NCI-H2081 (cell line): ENCODE results near the gene FEV.

Source experiments
- DNase-seq, 2 experiments: peaks; one replicate each; lab custom pipeline; 2025; lab: John Stamatoyannopoulos, UW

FEV gene

GRCh38 chr2:219017201-219017931 lies 32.4 kb upstream of the FEV start:
- no peak for DNase-seq

DNA sequence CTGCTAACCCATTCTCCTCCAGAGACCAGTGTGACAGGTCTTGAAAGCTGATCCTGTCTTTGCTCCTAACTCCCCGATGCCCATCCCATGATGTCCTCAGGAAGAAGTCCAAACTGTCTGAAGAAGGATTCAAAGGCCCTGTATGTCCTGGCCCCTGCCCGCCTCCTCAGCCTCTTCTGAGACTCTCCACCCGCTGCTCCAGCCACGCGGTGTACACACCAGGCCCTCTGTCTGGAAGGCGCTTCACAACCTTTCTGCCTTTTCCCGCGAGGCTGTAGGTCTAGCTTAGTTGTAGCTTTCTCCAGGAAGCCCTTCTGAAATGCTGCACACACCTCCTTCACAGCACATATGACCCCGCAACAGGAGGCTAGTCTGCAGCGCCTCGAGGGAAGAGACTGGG lies 31.7 kb upstream of the FEV start:
- DNase-seq: no peak

GRCh38 chr2:219010873-219011272 lies 25.9 kb upstream of the FEV start:
- DNase-seq: no peak

DNA sequence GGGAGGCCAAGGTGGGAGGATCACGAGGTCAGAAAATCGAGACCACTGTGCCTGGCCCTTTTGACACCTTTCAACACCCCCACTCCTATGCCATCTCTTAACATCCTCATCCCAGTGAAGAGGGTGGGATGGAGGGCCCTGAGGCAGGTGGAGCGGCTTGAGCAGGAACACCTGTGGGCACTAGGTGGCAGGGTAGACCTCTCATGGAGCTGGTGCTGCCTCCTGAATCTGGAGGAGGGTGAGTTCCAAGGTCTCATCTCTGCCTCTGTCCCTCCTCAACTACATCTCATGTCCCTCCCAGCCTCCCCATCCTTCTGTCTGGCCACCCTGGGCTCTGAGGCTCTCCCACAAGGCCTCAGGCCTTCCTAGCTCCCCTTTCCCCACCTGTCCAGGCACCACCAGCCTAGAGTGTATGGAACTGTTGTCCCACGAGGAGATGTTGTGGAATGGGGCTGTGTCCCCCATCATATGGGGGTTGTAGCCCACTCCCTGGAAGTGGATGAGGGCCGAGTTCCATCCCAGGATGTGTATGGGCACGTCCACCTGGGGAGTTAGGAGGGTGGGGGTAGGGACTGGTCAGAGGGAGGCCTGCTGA lies 25.3 kb upstream of the FEV start:
- peak; percentile 15 to 48 for DNase-seq

GRCh38 chr2:219009294-219009693 lies 24.3 kb upstream of the FEV start:
- DNase-seq: no peak

GRCh38 chr2:219003979-219004378 lies 19.0 kb upstream of the FEV start:
- no peak for DNase-seq

GRCh38 chr2:219003267-219003634 lies 18.3 kb upstream of the FEV start:
- no peak for DNase-seq

DNA sequence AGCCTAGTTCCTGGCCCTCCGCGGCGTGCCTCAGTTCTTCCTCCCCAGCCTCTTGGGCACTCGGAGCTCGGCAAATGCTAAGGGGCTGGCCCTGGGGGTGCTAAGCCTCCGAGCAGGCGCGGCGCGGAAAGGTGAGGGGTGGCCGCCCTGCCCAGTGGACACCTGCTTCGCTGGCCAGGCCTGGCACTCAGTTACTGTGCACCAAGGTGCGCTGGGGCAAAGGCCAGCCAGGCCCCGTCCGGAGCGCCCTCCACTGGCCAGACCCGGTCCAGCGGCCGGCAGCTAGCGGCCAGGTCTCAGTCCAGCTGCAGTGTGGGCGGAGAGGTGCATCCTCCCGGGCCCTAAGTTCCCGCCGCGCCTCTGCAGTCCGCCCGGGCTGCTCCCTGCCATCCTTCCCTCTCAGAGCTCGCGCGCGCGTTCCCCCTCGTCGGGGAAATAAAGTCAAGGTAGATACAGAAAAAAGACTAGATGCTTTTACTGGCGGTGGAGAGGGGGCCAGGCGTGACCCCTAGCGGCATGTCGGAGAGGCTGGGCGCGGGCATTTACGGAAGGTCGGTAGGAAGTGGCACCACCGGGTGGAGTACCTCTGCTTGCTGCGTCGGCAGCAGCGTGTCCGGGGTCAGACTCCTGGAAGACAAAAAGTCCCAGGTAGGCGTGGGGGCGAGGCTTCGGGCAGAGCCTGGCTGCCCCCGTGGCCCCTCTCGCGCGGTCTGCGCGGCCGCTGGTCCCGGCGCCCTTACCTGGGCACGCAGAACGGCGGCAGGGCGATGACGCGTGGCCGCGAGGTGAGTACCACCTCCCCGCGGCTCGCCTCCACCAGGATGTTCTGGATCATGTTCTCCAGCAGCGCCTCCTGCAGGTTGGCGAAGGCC lies 17.6 kb upstream of the FEV start:
- DNase-seq: peak; percentile 83 to 92

- DNase-seq: peak; percentile 99
Observed at GRCh38 chr2:219001577-219002394, 16.8 kb upstream of the FEV start.

GRCh38 chr2:219001100-219001576 lies 16.2 kb upstream of the FEV start:
- DNase-seq: peak in 1 of 2 experiments; percentile 28

DNA sequence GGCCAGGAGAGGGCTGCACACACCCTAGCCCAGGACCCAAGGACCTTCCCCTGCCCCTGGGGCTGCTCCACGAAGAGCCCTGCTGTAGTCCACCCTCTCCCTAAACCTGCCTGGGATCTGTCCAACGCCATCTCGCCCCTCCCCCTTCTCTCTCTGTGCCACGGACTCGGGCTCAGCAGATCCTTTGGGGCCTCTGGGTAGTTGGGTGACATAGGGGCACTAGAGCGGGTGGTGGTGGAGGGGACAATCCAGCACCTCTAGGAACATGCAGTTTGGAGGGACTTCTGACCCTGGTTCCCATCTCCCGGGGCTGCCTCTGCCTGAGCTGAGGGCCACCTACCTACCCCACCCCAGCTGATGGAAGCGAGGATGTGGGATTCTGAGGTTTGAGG lies 15.6 kb upstream of the FEV start:
- DNase-seq: peak in 1 of 2 experiments; percentile 65

- peak; percentile 93 to 96 for DNase-seq
Observed at GRCh38 chr2:218999881-219000568, 15.0 kb upstream of the FEV start.

- peak in 1 of 2 experiments; percentile 52 for DNase-seq
Observed at GRCh38 chr2:218999021-218999880, 14.3 kb upstream of the FEV start.

DNA sequence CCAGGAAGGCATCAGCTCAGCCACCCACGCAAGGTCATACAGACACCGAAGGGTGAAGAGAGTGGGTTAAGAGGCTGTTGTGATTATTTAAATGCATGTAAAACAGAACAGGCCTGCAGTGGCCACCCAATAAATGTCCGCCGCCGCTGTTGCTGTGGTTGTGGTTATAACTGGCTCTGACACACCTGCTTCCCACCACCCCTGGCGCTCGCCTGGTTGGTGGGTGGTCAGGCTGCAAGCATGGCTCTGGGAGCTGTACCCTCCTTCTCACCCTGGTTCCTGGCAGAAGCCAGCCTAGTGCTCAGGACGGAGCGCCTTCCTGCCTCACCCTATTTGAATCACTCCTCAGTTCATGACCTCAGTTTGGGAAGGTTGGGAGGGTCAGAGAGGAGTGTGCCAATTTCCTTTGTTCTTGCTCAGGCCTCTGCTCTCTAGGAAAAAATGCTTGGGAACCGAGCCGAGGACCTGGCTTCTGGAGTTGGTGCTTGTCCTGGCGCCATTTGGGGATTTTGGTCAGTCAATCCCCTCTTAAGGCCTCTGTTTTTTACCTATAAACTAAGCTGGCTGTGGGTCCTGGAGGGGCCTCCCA lies 13.5 kb upstream of the FEV start:
- DNase-seq: peak; percentile 41 to 68

DNA sequence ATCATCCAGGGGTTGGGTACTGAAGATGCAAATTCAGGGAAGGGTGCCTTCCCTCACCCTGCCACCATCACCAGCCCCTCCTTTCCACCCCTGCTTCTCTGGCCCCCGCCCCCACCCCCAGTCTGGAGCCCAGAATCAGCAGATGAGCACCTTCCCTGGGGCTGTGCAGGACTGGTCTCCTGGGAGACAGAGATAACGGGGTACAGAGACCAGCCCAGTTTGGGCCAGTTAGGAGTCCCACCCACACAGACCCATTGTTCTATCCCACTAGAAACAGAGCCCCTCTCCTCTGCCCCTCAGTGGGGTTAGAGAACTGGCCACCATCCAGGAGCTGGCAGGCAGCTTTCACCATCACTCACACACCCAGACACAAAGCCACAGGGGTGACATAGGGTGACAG lies 12.7 kb upstream of the FEV start:
- DNase-seq: peak; percentile 74 to 85

DNA sequence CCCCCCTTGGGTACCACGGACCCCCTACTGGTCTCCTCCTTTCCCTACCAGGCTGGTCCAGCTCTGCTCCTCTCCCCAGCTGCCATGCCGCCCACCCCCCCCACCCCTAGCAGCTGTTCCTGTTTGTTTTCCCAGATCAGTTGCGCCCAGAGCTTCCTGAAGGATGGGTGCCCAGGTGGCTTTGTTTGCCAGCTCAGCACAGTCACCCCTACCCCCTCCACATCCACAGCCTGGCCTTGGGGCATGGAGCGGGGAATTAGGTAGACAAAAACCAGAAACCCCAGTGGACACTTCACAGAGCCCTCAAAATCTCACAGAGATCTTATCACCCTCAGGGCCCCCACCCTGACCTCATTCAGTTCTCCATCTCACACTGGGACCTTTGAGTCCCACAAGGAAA lies 12.0 kb upstream of the FEV start:
- DNase-seq: peak; percentile 84 to 95

GRCh38 chr2:218995972-218996711 lies 11.2 kb upstream of the FEV start:
- DNase-seq: peak; percentile 92

DNA sequence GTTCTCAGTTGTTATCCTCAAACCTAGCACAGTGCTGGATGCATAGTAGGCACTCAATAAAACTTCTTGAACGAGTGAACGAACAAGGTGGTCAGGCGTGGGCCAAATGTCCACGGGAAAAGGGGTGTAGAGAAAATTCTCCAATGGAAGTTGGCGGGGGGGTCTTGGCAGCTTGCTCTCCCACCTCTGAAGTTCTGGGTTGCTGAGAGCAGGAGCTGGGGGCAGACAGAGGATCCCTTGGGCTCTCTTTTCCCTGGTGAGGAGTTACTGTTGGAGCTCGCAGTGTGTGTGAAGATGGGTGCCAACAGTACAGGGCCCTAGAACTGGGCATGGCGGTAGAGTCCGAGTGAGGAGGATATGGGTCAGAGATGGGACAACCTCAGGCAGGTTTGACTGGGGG lies 10.6 kb upstream of the FEV start:
- DNase-seq: no peak
